Astrocyte (in vitro differentiated cells and primary cell): ENCODE data around the gene BTBD8. TPM values are rescaled to one million over a fixed set of nuclear protein-coding genes. Genes with fewer than 3 reads are reported as not detected.

ENCODE experiments used
- DNase-seq: peaks from one replicate; pipeline ENCODE4 v3.0.0-alpha.2; 2010; ENCODE audit warnings: low read depth
- FAIRE-seq: peaks from 2 replicates; lab custom pipeline; 2011; peaks lifted over from hg19 to GRCh38; lab: Jason Lieb, UNC
- H2AFZ ChIP-seq: 2 replicates; pipeline ENCODE4 v1.6.0; 2012; ENCODE audit warnings: low read depth, low read length, inconsistent platforms
- H3K27ac ChIP-seq: 2 replicates; pipeline ENCODE4 v1.5.1; 2011; ENCODE audit warnings: low read depth, low read length, inconsistent platforms
- H3K27me3 ChIP-seq: 2 replicates; pipeline ENCODE4 v1.6.0; 2011; ENCODE audit warnings: low read length, inconsistent platforms; ENCODE audit not compliant: insufficient read depth
- H3K36me3 ChIP-seq: 2 replicates; pipeline ENCODE4 v1.5.1; 2011; ENCODE audit warnings: low read length, inconsistent platforms; ENCODE audit not compliant: insufficient read depth
- H3K4me1 ChIP-seq: 2 replicates; pipeline ENCODE4 v1.5.1; 2011; ENCODE audit warnings: low read length, inconsistent platforms; ENCODE audit not compliant: insufficient read depth
- H3K4me2 ChIP-seq: 2 replicates; pipeline ENCODE4 v1.6.0; 2012; ENCODE audit warnings: low read length, inconsistent platforms
- H3K4me3 ChIP-seq: 2 replicates; pipeline ENCODE4 v1.5.1; 2011; ENCODE audit warnings: low read depth, mild to moderate bottlenecking, low read length, inconsistent platforms; ENCODE audit not compliant: insufficient read depth
- H3K79me2 ChIP-seq: 2 replicates; pipeline ENCODE4 v1.6.0; 2012; ENCODE audit warnings: mild to moderate bottlenecking, low read length, inconsistent platforms; ENCODE audit not compliant: insufficient read depth
- H3K9ac ChIP-seq: 2 replicates; pipeline ENCODE4 v1.6.0; 2012; ENCODE audit warnings: mild to moderate bottlenecking, low read length, inconsistent platforms
- H3K9me3 ChIP-seq: 2 replicates; pipeline ENCODE4 v1.5.1; 2012; ENCODE audit warnings: low read depth, mild to moderate bottlenecking, low read length, inconsistent platforms; ENCODE audit not compliant: insufficient read depth
- H4K20me1 ChIP-seq: 2 replicates; pipeline ENCODE4 v1.6.0; 2012; ENCODE audit warnings: low read length, inconsistent platforms; ENCODE audit not compliant: insufficient read depth
- H3K27ac Mint-ChIP-seq: one replicate; pipeline ENCODE4 v1.8.0; 2021; ENCODE audit warnings: mild to moderate bottlenecking, mixed read lengths; ENCODE audit not compliant: unreplicated experiment
- H3K27me3 Mint-ChIP-seq: one replicate; pipeline ENCODE4 v1.8.0; 2021; ENCODE audit warnings: low read depth, mixed read lengths; ENCODE audit not compliant: unreplicated experiment
- H3K36me3 Mint-ChIP-seq: one replicate; pipeline ENCODE4 v1.8.0; 2021; ENCODE audit warnings: low read depth, mixed read lengths; ENCODE audit not compliant: unreplicated experiment
- H3K4me1 Mint-ChIP-seq: one replicate; pipeline ENCODE4 v1.8.0; 2021; ENCODE audit warnings: low read depth, mixed read lengths; ENCODE audit not compliant: unreplicated experiment
- H3K4me3 Mint-ChIP-seq: one replicate; pipeline ENCODE4 v1.8.0; 2021; ENCODE audit warnings: mild to moderate bottlenecking, moderate library complexity, mixed read lengths; ENCODE audit not compliant: unreplicated experiment
- H3K9me3 Mint-ChIP-seq: one replicate; pipeline ENCODE4 v1.8.0; 2021; ENCODE audit warnings: mild to moderate bottlenecking, mixed read lengths; ENCODE audit not compliant: unreplicated experiment
- EZH2 ChIP-seq: IDR thresholded peaks from 2 replicates; pipeline ENCODE4 v1.6.1; 2012; ENCODE audit warnings: mild to moderate bottlenecking, low read length, inconsistent platforms; ENCODE audit not compliant: insufficient read depth
- total RNA-seq: library from RNA; stranded (reverse); gene quantifications from 2 replicates; pipeline ENCODE4 v1.2.1, GENCODE V29; 2021
- TF ChIP-seq, protein P1 (sequence below): IDR thresholded peaks from 2 replicates; pipeline ENCODE4 v1.5.1; 2011; ENCODE audit warnings: low read depth, mild to moderate bottlenecking, inconsistent platforms, low read length, moderate library complexity; ENCODE audit not compliant: insufficient read depth

BTBD8 gene
- total RNA-seq, 1 donor from 2014 or later = 1.8 TPM

DNA sequence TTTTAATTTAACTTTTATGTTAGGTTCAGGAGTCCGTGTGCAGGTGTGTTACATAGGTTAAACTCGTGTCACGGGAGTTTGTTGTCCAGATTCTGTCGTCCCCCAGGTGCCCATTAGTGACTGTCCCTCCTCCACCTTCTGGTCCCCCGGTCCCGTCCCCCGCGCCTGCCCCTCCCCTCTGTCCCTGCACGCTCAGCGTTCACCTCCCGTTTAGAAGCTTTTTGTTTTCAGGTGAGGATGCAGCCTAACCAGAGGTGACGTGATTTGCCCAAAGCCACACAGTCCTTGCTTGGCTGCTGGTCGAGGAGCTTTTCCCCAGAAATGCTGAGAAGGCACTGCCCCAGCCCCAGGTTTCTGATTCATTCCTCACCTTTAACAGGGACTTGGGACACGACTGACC is 138.4 kb downstream of the BTBD8 start:
- no peak overlapping the region for H3K4me2 ChIP-seq
- no peaks in the 10 kb centered on the region for H4K20me1 ChIP-seq
- FAIRE-seq (no peak), DNase-seq (no peak)
- H3K9me3 ChIP-seq = no peaks in the 10 kb centered on the region
- H3K9ac ChIP-seq = no peak overlapping the region
- Mint-ChIP-seq H3K9me3 (no peaks in the 10 kb centered on the region), H3K36me3 (no peaks in the 10 kb centered on the region), H3K27ac (no peak overlapping the region), H3K27me3 (peaks cover 3% of the 10 kb centered on the region), H3K4me3 (no peak overlapping the region), H3K4me1 (no peaks in the 10 kb centered on the region)
- TF ChIP-seq, protein P1, sequence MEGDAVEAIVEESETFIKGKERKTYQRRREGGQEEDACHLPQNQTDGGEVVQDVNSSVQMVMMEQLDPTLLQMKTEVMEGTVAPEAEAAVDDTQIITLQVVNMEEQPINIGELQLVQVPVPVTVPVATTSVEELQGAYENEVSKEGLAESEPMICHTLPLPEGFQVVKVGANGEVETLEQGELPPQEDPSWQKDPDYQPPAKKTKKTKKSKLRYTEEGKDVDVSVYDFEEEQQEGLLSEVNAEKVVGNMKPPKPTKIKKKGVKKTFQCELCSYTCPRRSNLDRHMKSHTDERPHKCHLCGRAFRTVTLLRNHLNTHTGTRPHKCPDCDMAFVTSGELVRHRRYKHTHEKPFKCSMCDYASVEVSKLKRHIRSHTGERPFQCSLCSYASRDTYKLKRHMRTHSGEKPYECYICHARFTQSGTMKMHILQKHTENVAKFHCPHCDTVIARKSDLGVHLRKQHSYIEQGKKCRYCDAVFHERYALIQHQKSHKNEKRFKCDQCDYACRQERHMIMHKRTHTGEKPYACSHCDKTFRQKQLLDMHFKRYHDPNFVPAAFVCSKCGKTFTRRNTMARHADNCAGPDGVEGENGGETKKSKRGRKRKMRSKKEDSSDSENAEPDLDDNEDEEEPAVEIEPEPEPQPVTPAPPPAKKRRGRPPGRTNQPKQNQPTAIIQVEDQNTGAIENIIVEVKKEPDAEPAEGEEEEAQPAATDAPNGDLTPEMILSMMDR = no peak
- H3K27me3 ChIP-seq = no peaks in the 10 kb centered on the region
- H3K4me1 ChIP-seq = no peaks in the 10 kb centered on the region
- H2AFZ ChIP-seq = no peak overlapping the region
- no peaks in the 10 kb centered on the region for H3K36me3 ChIP-seq
- H3K79me2 ChIP-seq = no peaks in the 10 kb centered on the region
- no peak overlapping the region for H3K4me3 ChIP-seq
- no peak overlapping the region for H3K27ac ChIP-seq

GRCh38 chr1:92219028-92219427 is 138.9 kb downstream of the BTBD8 start:
- peaks cover 3% of the 10 kb centered on the region for H3K27me3 Mint-ChIP-seq
- DNase-seq = no peak
- no peak overlapping the region for H3K27ac ChIP-seq
- H3K36me3 ChIP-seq = no peaks in the 10 kb centered on the region
- H3K4me1 Mint-ChIP-seq = no peaks in the 10 kb centered on the region
- H3K9me3 Mint-ChIP-seq = no peaks in the 10 kb centered on the region
- no peaks in the 10 kb centered on the region for H4K20me1 ChIP-seq
- no peaks in the 10 kb centered on the region for H3K4me1 ChIP-seq
- H2AFZ ChIP-seq = no peak overlapping the region
- H3K36me3 Mint-ChIP-seq = no peaks in the 10 kb centered on the region
- peak; percentile 77 for FAIRE-seq
- no peak overlapping the region for H3K4me2 ChIP-seq
- no peak overlapping the region for H3K4me3 Mint-ChIP-seq
- no peak overlapping the region for H3K4me3 ChIP-seq
- no peak for TF ChIP-seq EZH2
- TF ChIP-seq, protein P1 = no peak
- no peaks in the 10 kb centered on the region for H3K9me3 ChIP-seq
- no peak overlapping the region for H3K27ac Mint-ChIP-seq
- no peak overlapping the region for H3K9ac ChIP-seq
- no peaks in the 10 kb centered on the region for H3K79me2 ChIP-seq
- H3K27me3 ChIP-seq = no peaks in the 10 kb centered on the region

GRCh38 chr1:92228401-92228800 is 148.3 kb downstream of the BTBD8 start:
- TF ChIP-seq EZH2 = no peak
- TF ChIP-seq, protein P1 = no peak
- Histone ChIP-seq H3K79me2 (no peaks in the 10 kb centered on the region), H3K27me3 (no peaks in the 10 kb centered on the region), H2AFZ (no peak overlapping the region), H3K4me3 (no peak overlapping the region), H3K4me2 (no peak overlapping the region), H3K36me3 (no peaks in the 10 kb centered on the region), H3K9ac (no peak overlapping the region), H4K20me1 (no peaks in the 10 kb centered on the region), H3K27ac (no peak overlapping the region), H3K9me3 (no peaks in the 10 kb centered on the region), H3K4me1 (no peaks in the 10 kb centered on the region)
- H3K27me3 Mint-ChIP-seq = peaks cover 5% of the 10 kb centered on the region
- H3K4me1 Mint-ChIP-seq = no peaks in the 10 kb centered on the region
- no peak overlapping the region for H3K4me3 Mint-ChIP-seq
- FAIRE-seq (no peak), DNase-seq (no peak)
- H3K9me3 Mint-ChIP-seq = no peaks in the 10 kb centered on the region
- no peaks in the 10 kb centered on the region for H3K36me3 Mint-ChIP-seq
- no peak overlapping the region for H3K27ac Mint-ChIP-seq
